ENCODE measurements around the gene BRD9. TPM values are rescaled to one million over a fixed set of nuclear protein-coding genes. Genes with fewer than 3 reads are reported as not detected.

BRD9 gene
- total and polyA plus RNA-seq, 2 of the 4 experiments (the other 2 are of a cell fraction): 22.0 to 43.4 TPM

DNA sequence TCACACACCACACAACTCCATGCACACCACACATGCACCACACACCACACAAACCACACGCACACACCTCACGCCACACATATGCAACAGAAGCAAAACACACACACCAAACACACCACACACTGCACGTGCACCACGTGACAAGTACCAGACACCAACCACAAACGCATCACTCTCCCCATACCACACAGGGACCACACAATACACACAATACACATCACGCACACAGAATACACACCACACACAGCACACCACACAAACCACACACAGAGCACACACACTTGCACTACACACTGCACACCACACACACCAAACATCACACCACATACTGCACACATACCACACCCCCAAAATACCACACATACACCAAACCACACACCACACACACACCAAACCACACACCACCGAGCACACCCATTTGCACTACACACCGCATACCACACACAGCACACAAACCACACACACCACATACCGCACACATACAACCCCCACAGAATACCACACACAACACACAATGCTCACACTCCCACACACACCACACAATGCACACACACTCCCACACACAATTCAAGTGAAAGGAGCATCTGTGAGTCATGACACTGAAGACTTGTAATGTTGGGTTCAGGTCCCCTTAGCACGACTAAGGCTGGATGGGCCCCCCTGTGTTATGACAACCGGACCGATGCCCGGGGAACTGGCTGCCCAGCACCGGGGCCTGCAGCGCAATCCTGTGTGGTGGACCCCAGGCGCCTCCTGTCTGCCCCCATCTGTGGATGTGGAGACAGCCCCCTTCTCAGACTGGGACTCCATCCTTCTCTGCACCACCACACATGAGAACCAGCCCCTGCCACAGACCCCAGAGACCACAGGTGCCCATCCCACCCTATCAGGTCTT, 35.8 kb downstream of the BRD9 start (continued):
- no peak for TF ChIP-seq RFX5 (IDR thresholded peaks at IDR 0.05; ENCODE audit: low read depth, low read length)

DNA sequence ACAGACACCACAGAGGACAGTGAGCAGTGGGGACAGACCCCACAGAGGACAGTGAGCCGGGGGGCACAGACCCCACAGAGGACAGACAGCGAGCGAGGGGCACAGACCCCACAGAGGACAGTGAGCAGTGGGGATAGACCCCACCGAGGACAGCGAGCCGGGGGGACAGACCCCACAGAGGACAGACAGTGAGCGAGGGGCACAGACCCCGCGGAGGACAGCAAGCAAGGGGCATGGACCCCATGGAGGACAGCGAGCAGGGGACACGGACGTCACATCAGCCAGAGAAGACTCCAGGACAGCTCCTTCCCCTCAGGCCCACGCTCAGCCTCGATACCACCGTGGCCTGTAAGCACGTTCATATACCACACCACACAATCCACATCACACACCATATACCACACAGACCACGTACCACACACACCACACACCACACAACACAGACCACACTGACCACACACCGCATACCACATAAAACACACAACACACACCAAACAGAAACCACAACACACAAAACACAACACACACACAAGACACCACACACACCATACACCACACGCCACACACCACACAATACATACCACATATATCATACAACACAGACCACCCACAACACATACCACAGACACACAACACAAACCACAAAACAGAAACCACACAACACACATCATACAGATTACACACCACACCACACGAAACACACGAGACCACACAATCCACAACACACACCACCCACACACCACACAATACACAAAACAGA, 36.6 kb downstream of the BRD9 start:
- Histone ChIP-seq H3K9me1 (ENCODE audit: insufficient read depth, low read length) (peaks cover 10% of the 10 kb centered on the region), H3K9ac (ENCODE audit: low read depth, low read length) (no peak overlapping the region), H3K27ac (ENCODE audit: insufficient read depth, low read length) (no peak overlapping the region), H2AK9ac (replicated peaks; ENCODE audit: low read depth, low read length, poor library complexity) (peak overlapping the region; percentile 70), H4K8ac (ENCODE audit: low read depth in 2 of 2, low read length in 2 of 2) (no peak overlapping the region), H2BK5ac (ENCODE audit: low read depth, low read length, poor library complexity, severe bottlenecking) (peak overlapping the region; percentile 83), H3K36me3 (ENCODE audit: control insufficient read depth, insufficient read depth, low read length) (no peaks in the 10 kb centered on the region), H4K5ac (ENCODE audit: low read depth, low read length) (no peak overlapping the region), H3K27me3 (ENCODE audit: control insufficient read depth, insufficient read depth, low read length) (peaks cover 5% of the 10 kb centered on the region; the same call in 1 of the 2 replicates), H2AK5ac (ENCODE audit: low read depth, low read length) (no peak overlapping the region), H3K18ac (ENCODE audit: low read depth, low read length) (no peak overlapping the region), H3K14ac (replicated peaks; ENCODE audit: low read depth, low read length) (no peak overlapping the region), H2BK20ac (ENCODE audit: low read depth, low read length) (no peak overlapping the region), H3K4ac (ENCODE audit: low read depth, low read length) (no peak overlapping the region), H3K23ac (ENCODE audit: low read depth, low read length) (no peak overlapping the region), H2AFZ (replicated peaks; ENCODE audit: low read length, poor library complexity) (peak overlapping the region; percentile 21), H2BK15ac (ENCODE audit: low read depth, low read length) (no peak overlapping the region), H3K4me1 (ENCODE audit: control insufficient read depth, insufficient read depth, low read length) (no peaks in the 10 kb centered on the region), H3K56ac (ENCODE audit: extremely low read depth, insufficient read depth, low read length) (no peak overlapping the region), H3K79me1 (ENCODE audit: low read depth in 1 of 2, low read length in 2 of 2) (no peaks in the 10 kb centered on the region), H4K91ac (ENCODE audit: insufficient read depth, low read depth, low read length) (no peak overlapping the region), H2BK120ac (ENCODE audit: low read depth, low read length) (no peak overlapping the region), H4K20me1 (ENCODE audit: insufficient read depth, low read length) (peaks cover 13% of the 10 kb centered on the region), H3K4me2 (ENCODE audit: low read depth, low read length) (no peak overlapping the region), H3K9me3 (ENCODE audit: control insufficient read depth, insufficient read depth, low read length) (no peaks in the 10 kb centered on the region), H3K4me3 (ENCODE audit: insufficient read depth, low read depth, low read length) (no peak overlapping the region)
- dilution Hi-C loops (cut with HindIII; ENCODE audit: low sequenced_read_pairs, unreplicated experiment) (no loop called here), in situ Hi-C loops (cut with MboI; ENCODE audit: low sequenced_read_pairs) (no loop called here), intact Hi-C loops (cut with micrococcal nuclease) (no loop called here)
- 82 to 100% methylated on average over 1 to 7 of the region's 21 CpGs for WGBS, 2 experiments (ENCODE audit: extremely low coverage in 2 of 2, insufficient read length in 1 of 2)
- BruUV-seq (replicated peaks): no TSS peak
- TF ChIP-seq BHLHE40 (IDR thresholded peaks at IDR 0.05; ENCODE audit: low read depth, low read length): no peak
- TF ChIP-seq POLR2A (IDR thresholded peaks at IDR 0.05; ENCODE audit: low read depth, low read length): no peak
- no peak for TF ChIP-seq SMC3 (IDR thresholded peaks at IDR 0.05; ENCODE audit: low read depth, low read length)
- no peak for TF ChIP-seq FOS (IDR thresholded peaks at IDR 0.05; ENCODE audit: low read depth, low read length)
- no peak for TF ChIP-seq CHD1 (IDR thresholded peaks at IDR 0.05; ENCODE audit: low read depth, low read length)
- TF ChIP-seq, protein P1, sequence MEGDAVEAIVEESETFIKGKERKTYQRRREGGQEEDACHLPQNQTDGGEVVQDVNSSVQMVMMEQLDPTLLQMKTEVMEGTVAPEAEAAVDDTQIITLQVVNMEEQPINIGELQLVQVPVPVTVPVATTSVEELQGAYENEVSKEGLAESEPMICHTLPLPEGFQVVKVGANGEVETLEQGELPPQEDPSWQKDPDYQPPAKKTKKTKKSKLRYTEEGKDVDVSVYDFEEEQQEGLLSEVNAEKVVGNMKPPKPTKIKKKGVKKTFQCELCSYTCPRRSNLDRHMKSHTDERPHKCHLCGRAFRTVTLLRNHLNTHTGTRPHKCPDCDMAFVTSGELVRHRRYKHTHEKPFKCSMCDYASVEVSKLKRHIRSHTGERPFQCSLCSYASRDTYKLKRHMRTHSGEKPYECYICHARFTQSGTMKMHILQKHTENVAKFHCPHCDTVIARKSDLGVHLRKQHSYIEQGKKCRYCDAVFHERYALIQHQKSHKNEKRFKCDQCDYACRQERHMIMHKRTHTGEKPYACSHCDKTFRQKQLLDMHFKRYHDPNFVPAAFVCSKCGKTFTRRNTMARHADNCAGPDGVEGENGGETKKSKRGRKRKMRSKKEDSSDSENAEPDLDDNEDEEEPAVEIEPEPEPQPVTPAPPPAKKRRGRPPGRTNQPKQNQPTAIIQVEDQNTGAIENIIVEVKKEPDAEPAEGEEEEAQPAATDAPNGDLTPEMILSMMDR (conservative IDR thresholded peaks at IDR 0.05; ENCODE audit: low read depth, low read length): no peak
- no peak for TF ChIP-seq MAZ (IDR thresholded peaks at IDR 0.05; ENCODE audit: borderline replicate concordance, low read depth, low read length)
- no peak for TF ChIP-seq CEBPB (IDR thresholded peaks at IDR 0.05; ENCODE audit: low read depth, low read length)
- no peak for TF ChIP-seq RAD21 (IDR thresholded peaks at IDR 0.05; ENCODE audit: low read length)
- no peak for TF ChIP-seq RFX5 (IDR thresholded peaks at IDR 0.05; ENCODE audit: low read depth, low read length)
- DNase-seq: no peak
- peak; percentile 33; the same call in 1 of the 2 replicates for ATAC-seq (ENCODE audit: low read depth)
- ChIA-PET CTCF (no interaction called here), POLR2A (ENCODE audit: unreplicated experiment) (no interaction called here)

All from IMR-90 (cell line).